Mesenchymal stem cell (in vitro differentiated cells and primary cell): ENCODE measurements around the gene TUBGCP6.

ENCODE experiments used
- DNase-seq: peaks from one replicate; pipeline ENCODE4 v3.0.0-alpha.2; 2013
- H2AFZ ChIP-seq: one replicate; pipeline ENCODE4 v1.6.1; 2013; ENCODE audit warnings: low read depth, mild to moderate bottlenecking, control low read depth, inconsistent platforms, low read length, moderate library complexity
- H2AK5ac ChIP-seq: 2 replicates; pipeline ENCODE4 v1.6.1; 2013; ENCODE audit warnings: low read length, moderate library complexity, mild to moderate bottlenecking, inconsistent platforms; ENCODE audit not compliant: severe bottlenecking
- H2BK120ac ChIP-seq: one replicate; pipeline ENCODE4 v1.6.1; 2013; ENCODE audit warnings: low read depth, mild to moderate bottlenecking, inconsistent platforms, low read length, moderate library complexity
- H2BK12ac ChIP-seq, 2 experiments: one replicate each; pipeline ENCODE4 v1.6.1; 2013; ENCODE audit warnings: inconsistent platforms in 2 of 2, low read length in 2 of 2, mild to moderate bottlenecking in 2 of 2, moderate library complexity in 2 of 2, control low read depth in 1 of 2
- H2BK15ac ChIP-seq: one replicate; pipeline ENCODE4 v1.6.1; 2013; ENCODE audit warnings: mild to moderate bottlenecking, low read depth, inconsistent platforms; ENCODE audit not compliant: poor library complexity, severe bottlenecking
- H2BK5ac ChIP-seq: 2 replicates; pipeline ENCODE4 v1.6.1; 2013; ENCODE audit warnings: low read depth, mild to moderate bottlenecking, low read length, control low read depth, inconsistent platforms; ENCODE audit not compliant: poor library complexity, severe bottlenecking
- H3K14ac ChIP-seq, 2 experiments: one replicate each; pipeline ENCODE4 v1.6.1; 2013; ENCODE audit warnings: inconsistent platforms in 2 of 2, low read length in 2 of 2, control low read depth in 1 of 2, mild to moderate bottlenecking in 1 of 2, moderate library complexity in 1 of 2
- H3K18ac ChIP-seq, 2 experiments: one replicate each; pipeline ENCODE4 v1.6.1; 2013; ENCODE audit warnings: inconsistent platforms in 2 of 2, low read length in 2 of 2, control low read depth in 1 of 2, low read depth in 1 of 2, mild to moderate bottlenecking in 1 of 2
- H3K23ac ChIP-seq, 2 experiments: one replicate each; pipeline ENCODE4 v1.6.1; 2013; ENCODE audit warnings: inconsistent platforms in 2 of 2, low read length in 2 of 2, mild to moderate bottlenecking in 2 of 2, moderate library complexity in 2 of 2, control low read depth in 1 of 2
- H3K27ac ChIP-seq: 2 replicates; pipeline ENCODE4 v1.5.1; 2013; ENCODE audit warnings: mild to moderate bottlenecking, moderate library complexity, low read length, control low read depth, inconsistent platforms; ENCODE audit not compliant: poor library complexity, severe bottlenecking
- H3K27me3 ChIP-seq, 2 experiments: 2 replicates each; pipeline versions ENCODE4 v1.6.1 to v1.7.0; 2013; ENCODE audit warnings: low read length in 2 of 2, mild to moderate bottlenecking in 2 of 2, moderate library complexity in 2 of 2, control low read depth in 1 of 2, inconsistent platforms in 1 of 2; ENCODE audit not compliant: control insufficient read depth in 1 of 2, insufficient read depth in 1 of 2
- H3K36me3 ChIP-seq, 2 experiments: 2 replicates each; pipeline versions ENCODE4 v1.6.1 to v1.7.0; 2013; ENCODE audit warnings: low read length in 2 of 2, control low read depth in 1 of 2, inconsistent platforms in 1 of 2, low read depth in 1 of 2, mild to moderate bottlenecking in 1 of 2; ENCODE audit not compliant: insufficient read depth in 2 of 2, control insufficient read depth in 1 of 2
- H3K4ac ChIP-seq, 2 experiments: one replicate each; pipeline ENCODE4 v1.6.1; 2013; ENCODE audit warnings: inconsistent platforms in 2 of 2, low read length in 2 of 2, mild to moderate bottlenecking in 2 of 2, moderate library complexity in 2 of 2, control low read depth in 1 of 2, low read depth in 1 of 2
- H3K4me1 ChIP-seq: 2 replicates; pipeline ENCODE4 v1.6.1; 2013; ENCODE audit warnings: low read depth, low read length, control low read depth; ENCODE audit not compliant: control insufficient read depth, insufficient read depth
- H3K4me2 ChIP-seq: 2 replicates; pipeline ENCODE4 v1.6.1; 2013; ENCODE audit warnings: low read length, mild to moderate bottlenecking, inconsistent platforms; ENCODE audit not compliant: poor library complexity, severe bottlenecking
- H3K4me3 ChIP-seq, 2 experiments: 2 replicates each; pipeline versions ENCODE4 v1.5.1 to v1.7.0; 2013; ENCODE audit warnings: low read length in 2 of 2, mild to moderate bottlenecking in 2 of 2, control low read depth in 1 of 2, low read depth in 1 of 2; ENCODE audit not compliant: insufficient read depth in 1 of 2
- H3K79me1 ChIP-seq: replicated peaks from 2 replicates; pipeline ENCODE4 v1.6.1; 2013; ENCODE audit warnings: mild to moderate bottlenecking, control low read depth, low read length, inconsistent platforms; ENCODE audit not compliant: poor library complexity, severe bottlenecking
- H3K9ac ChIP-seq: 2 replicates; pipeline ENCODE4 v1.7.0; 2013; ENCODE audit warnings: mild to moderate bottlenecking, low read length, moderate library complexity
- H3K9me3 ChIP-seq: 2 replicates; pipeline ENCODE4 v1.7.0; 2013; ENCODE audit warnings: mild to moderate bottlenecking, low read length; ENCODE audit not compliant: control insufficient read depth
- H4K8ac ChIP-seq: one replicate; pipeline ENCODE4 v1.6.1; 2013; ENCODE audit warnings: inconsistent platforms, mild to moderate bottlenecking, low read length, moderate library complexity
- H4K91ac ChIP-seq: one replicate; pipeline ENCODE4 v1.6.1; 2013; ENCODE audit warnings: mild to moderate bottlenecking, low read length, inconsistent platforms
- WGBS: methylation state at CpG from one replicate; pipeline ENCODE4 v1.1.7; 2013; ENCODE audit warnings: mixed read lengths; 5-methylcytosine and 5-hydroxymethylcytosine counted together

TUBGCP6 gene

DNA sequence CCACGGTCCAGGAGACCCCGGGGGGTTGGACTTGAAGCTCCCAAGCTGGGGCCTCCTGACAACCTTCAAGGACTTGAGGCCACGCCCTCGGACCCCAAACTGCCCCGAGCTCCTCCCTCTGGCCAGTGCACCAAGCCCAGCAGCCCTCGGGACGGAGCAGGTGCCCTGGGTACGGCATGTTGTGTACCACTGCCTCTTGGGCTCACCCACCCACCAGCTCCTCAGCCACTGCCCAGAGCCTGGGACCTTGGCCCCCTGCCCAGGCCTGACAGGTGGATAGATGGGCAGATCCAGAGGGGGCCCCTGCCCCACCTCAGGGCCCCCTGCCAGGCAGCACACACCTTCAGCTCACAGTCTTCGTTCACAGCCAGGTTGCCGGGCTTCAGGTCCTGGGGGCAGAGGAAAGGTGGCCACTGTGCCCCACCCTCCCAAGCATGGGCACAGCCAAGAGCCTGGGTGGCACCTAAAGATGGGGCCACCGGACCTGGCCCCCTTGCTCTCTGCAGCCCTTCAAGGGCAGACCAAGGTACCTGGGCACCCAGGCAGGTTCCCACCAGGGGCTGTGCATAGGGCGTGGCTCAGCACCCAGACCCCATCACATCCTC is 11.5 kb upstream of the TUBGCP6 start:
- Histone ChIP-seq H3K9ac (no peak overlapping the region), H3K27me3 (no peaks in the 10 kb centered on the region), H2AFZ (no peak overlapping the region), H2BK12ac (no peak overlapping the region), H4K8ac (no peak overlapping the region), H3K27ac (no peak overlapping the region), H2BK120ac (no peak overlapping the region), H3K14ac (no peak overlapping the region), H4K91ac (no peak overlapping the region), H3K18ac (no peak overlapping the region), H2AK5ac (no peak overlapping the region), H2BK5ac (no peak overlapping the region), H3K4me1 (peaks cover 29% of the 10 kb centered on the region), H3K4me3 (no peak overlapping the region), H3K23ac (no peak overlapping the region), H3K36me3 (peaks cover 4 to 68% of the 10 kb centered on the region in 2 experiments), H3K9me3 (no peaks in the 10 kb centered on the region), H3K4me2 (no peak overlapping the region), H3K4ac (no peak overlapping the region), H3K79me1 (peaks cover 21% of the 10 kb centered on the region), H2BK15ac (no peak overlapping the region)
- 97% methylated on average over 12 of the region's 12 CpGs for WGBS
- no peak for DNase-seq

DNA sequence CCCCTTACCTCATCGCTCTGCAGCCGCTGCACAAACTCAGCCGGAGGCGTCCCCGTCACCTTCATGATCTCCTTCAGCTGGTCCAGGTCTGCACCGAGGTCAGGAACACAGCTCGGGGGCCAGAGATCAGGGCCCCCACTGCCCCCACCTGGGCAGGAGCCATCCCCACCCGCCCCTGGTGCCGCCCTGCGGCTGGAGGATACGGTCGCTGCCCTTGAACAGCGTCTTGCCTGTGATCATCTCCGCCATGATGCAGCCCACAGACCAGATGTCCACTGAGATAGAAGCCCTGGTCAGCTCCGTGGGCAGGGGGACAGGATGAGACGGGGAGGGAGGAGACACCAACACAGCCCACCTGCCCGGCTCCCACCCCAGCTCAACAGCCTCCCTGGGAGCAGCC is 10.8 kb upstream of the TUBGCP6 start:
- no peak overlapping the region for H3K9ac ChIP-seq
- no peak overlapping the region for H2AFZ ChIP-seq
- no peak overlapping the region for H3K27ac ChIP-seq
- H3K36me3 ChIP-seq: peaks cover 4 to 68% of the 10 kb centered on the region in 2 experiments
- no peak overlapping the region for H3K4ac ChIP-seq
- no peak overlapping the region for H3K4me2 ChIP-seq
- H3K79me1 ChIP-seq: peaks cover 21% of the 10 kb centered on the region
- no peak overlapping the region for H2BK5ac ChIP-seq
- no peak overlapping the region for H2BK15ac ChIP-seq
- DNase-seq: no peak
- H2BK120ac ChIP-seq: no peak overlapping the region
- H3K23ac ChIP-seq: no peak overlapping the region
- 96% methylated on average over 16 of the region's 17 CpGs for WGBS
- no peaks in the 10 kb centered on the region for H3K9me3 ChIP-seq
- no peak overlapping the region for H4K8ac ChIP-seq
- no peak overlapping the region for H3K4me3 ChIP-seq
- no peak overlapping the region for H2AK5ac ChIP-seq
- no peak overlapping the region for H3K14ac ChIP-seq
- H2BK12ac ChIP-seq: no peak overlapping the region
- H3K18ac ChIP-seq: no peak overlapping the region
- peaks cover 31% of the 10 kb centered on the region for H3K4me1 ChIP-seq
- no peak overlapping the region for H4K91ac ChIP-seq
- no peaks in the 10 kb centered on the region for H3K27me3 ChIP-seq

DNA sequence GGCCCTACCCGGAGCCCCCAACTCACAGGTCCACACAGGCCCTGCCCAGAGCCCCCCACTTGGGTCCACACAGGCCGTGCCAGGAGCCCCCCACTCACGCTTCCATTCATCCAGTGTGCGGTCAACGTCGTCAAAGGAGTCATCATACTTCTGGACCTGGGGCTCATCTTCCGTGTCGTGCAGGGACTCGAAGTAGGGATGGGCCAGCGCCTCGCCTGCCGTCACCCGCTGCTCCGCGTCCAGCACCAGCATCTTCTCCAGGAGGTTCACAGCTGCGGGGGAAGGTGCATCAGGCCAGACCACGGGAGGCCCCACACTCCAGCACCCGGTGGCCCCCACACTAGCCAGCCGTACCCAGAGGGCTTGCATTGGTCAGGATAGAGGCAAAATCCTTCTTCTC is 10.3 kb upstream of the TUBGCP6 start:
- no peak overlapping the region for H2AFZ ChIP-seq
- no peak overlapping the region for H3K4me3 ChIP-seq
- no peak overlapping the region for H2AK5ac ChIP-seq
- DNase-seq: no peak
- peaks cover 22% of the 10 kb centered on the region for H3K79me1 ChIP-seq
- no peak overlapping the region for H3K14ac ChIP-seq
- H3K4ac ChIP-seq: no peak overlapping the region
- H3K9ac ChIP-seq: no peak overlapping the region
- no peak overlapping the region for H3K18ac ChIP-seq
- no peak overlapping the region for H3K4me2 ChIP-seq
- no peak overlapping the region for H2BK5ac ChIP-seq
- peaks cover 4 to 70% of the 10 kb centered on the region in 2 experiments for H3K36me3 ChIP-seq
- 90% methylated on average over 18 of the region's 19 CpGs for WGBS
- H4K91ac ChIP-seq: no peak overlapping the region
- H3K9me3 ChIP-seq: no peaks in the 10 kb centered on the region
- H4K8ac ChIP-seq: no peak overlapping the region
- no peak overlapping the region for H2BK120ac ChIP-seq
- peaks cover 31% of the 10 kb centered on the region for H3K4me1 ChIP-seq
- H3K27me3 ChIP-seq: no peaks in the 10 kb centered on the region
- no peak overlapping the region for H2BK15ac ChIP-seq
- no peak overlapping the region for H3K23ac ChIP-seq
- no peak overlapping the region for H2BK12ac ChIP-seq
- no peak overlapping the region for H3K27ac ChIP-seq

DNA sequence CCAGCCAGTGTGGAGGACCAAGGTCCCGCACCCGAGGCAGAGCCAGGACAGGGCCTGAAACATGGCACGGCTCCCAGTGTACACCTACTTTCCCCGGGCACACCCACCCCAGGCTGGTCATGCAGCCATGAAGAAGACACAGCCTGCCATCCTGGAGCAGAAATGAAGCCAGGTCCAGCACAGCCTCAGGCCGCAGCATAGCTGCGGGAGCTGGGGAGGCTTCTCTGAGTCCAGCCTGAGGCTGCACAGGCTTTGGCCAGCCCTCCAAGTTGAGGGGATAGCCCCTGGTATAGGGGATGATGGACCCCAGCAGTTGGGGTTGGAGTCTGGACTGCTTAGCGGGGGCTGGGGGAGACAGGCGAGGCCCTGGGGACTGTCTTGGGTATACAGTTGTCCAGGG is 9.1 kb upstream of the TUBGCP6 start:
- H2AK5ac ChIP-seq: no peak overlapping the region
- no peak overlapping the region for H2BK15ac ChIP-seq
- H2BK120ac ChIP-seq: no peak overlapping the region
- peaks cover 27% of the 10 kb centered on the region for H3K4me1 ChIP-seq
- no peak overlapping the region for H3K27ac ChIP-seq
- no peak overlapping the region for H4K8ac ChIP-seq
- no peaks in the 10 kb centered on the region for H3K27me3 ChIP-seq
- H2BK5ac ChIP-seq: no peak overlapping the region
- H2BK12ac ChIP-seq: no peak overlapping the region
- H4K91ac ChIP-seq: no peak overlapping the region
- DNase-seq: no peak
- 83% methylated on average over 8 of the region's 8 CpGs for WGBS
- no peak overlapping the region for H3K4me3 ChIP-seq
- H3K23ac ChIP-seq: no peak overlapping the region
- peaks cover 4 to 76% of the 10 kb centered on the region in 2 experiments for H3K36me3 ChIP-seq
- H3K9ac ChIP-seq: no peak overlapping the region
- no peak overlapping the region for H3K14ac ChIP-seq
- no peak overlapping the region for H2AFZ ChIP-seq
- no peak overlapping the region for H3K4ac ChIP-seq
- H3K9me3 ChIP-seq: no peaks in the 10 kb centered on the region
- H3K18ac ChIP-seq: no peak overlapping the region
- no peak overlapping the region for H3K4me2 ChIP-seq
- peaks cover 29% of the 10 kb centered on the region for H3K79me1 ChIP-seq
